ENCODE measurements around the gene TIMP2. TPM values are rescaled to one million over a fixed set of nuclear protein-coding genes. Genes with fewer than 3 reads are reported as not detected.

TIMP2 gene
- total and polyA plus RNA-seq, 2 of the 13 experiments (the other 11 are each of a cell fraction or from before 2014, with no cell fraction given) = 3.8 to 8.5 TPM

GRCh38 chr17:78970834-78971755 is 45.9 kb upstream of the TIMP2 start:
- intact Hi-C loops (cut with micrococcal nuclease; ENCODE audit: unreplicated experiment) = loop anchor here (1.0 kb wide), 1 partner anchor 106 kb away; no protein-coding TSS in a partner anchor
- Histone ChIP-seq H2AFZ (ENCODE audit: low read length) (no peak overlapping the region), H3K27me3 (ENCODE audit: control insufficient read depth in 1 of 2, insufficient read depth in 2 of 2, low read length in 2 of 2) (no peaks in the 10 kb centered on the region), H3K4me3 (replicated peaks in 1 of 3; ENCODE audit: insufficient read depth in 1 of 3, low read depth in 2 of 3, low read length in 3 of 3) (no peak overlapping the region), H3K4me2 (ENCODE audit: low read depth, low read length) (no peak overlapping the region), H3K9me3 (ENCODE audit: low read length) (no peaks in the 10 kb centered on the region), H3K79me2 (ENCODE audit: insufficient read depth, low read length) (peaks cover 3% of the 10 kb centered on the region), H4K20me1 (ENCODE audit: insufficient read depth, low read length) (peaks cover 5% of the 10 kb centered on the region; the same call in 1 of the 2 replicates), H3K36me3 (replicated peaks in 1 of 2; ENCODE audit: control insufficient read depth in 1 of 2, insufficient read depth in 2 of 2, low read length in 2 of 2) (peaks cover 7 to 35% of the 10 kb centered on the region in 2 experiments), H3K27ac (ENCODE audit: extremely low read length, insufficient read depth, low read length) (peak overlapping the region; percentile 0), H3K4me1 (ENCODE audit: insufficient read depth, low read length) (peaks cover 27% of the 10 kb centered on the region), H3K9ac (ENCODE audit: insufficient read depth, low read depth, low read length) (no peak overlapping the region)
- FAIRE-seq (peak; percentile 51), DNase-seq (ENCODE audit: low spot score) (peak; percentile 81), ATAC-seq (peak; percentile 51)
- WGBS (ENCODE audit: low lambda C conversion rate) = 74% methylated on average over 29 of the region's 33 CpGs
- CTCF ChIA-PET (ENCODE audit: low intra/inter-chr PET ratio, low total read pairs) = interaction anchor here (0.8 to 3.0 kb wide), 4 partner anchors 9 to 128 kb away, joined by 4 to 35 read pairs (median 6); partner anchors contain the start of gene LGALS3BP
- POLR2A ChIA-PET = interaction anchor here (0.7 to 5.1 kb wide), 8 partner anchors 9 to 130 kb away, joined by 3 to 25 read pairs (median 8); partner anchors contain the start of genes CANT1 and LGALS3BP
- in situ Hi-C loops (cut with HindIII; ENCODE audit: extremely low pct_ligation_motif_present, low pct_unique_long_range_greater_than_20kb) = loop anchor here (5.0 kb wide), 1 partner anchor 89 kb away; no protein-coding TSS in a partner anchor
- BruUV-seq (replicated peaks) = TSS peak; percentile 50
- TF ChIP-seq ZNF792 (CRISPR knock-in tag; IDR thresholded peaks at IDR 0.05) (0 out of 2 replicates have a peak, but pooled peaks have one; percentile 50), ZNF253 (CRISPR knock-in tag; IDR thresholded peaks at IDR 0.05; ENCODE audit: borderline replicate concordance) (0 out of 2 replicates have a peak, but pooled peaks have one; percentile 25), NR2F1 (CRISPR knock-in tag; IDR thresholded peaks at IDR 0.05) (no peak), SIN3B (IDR thresholded peaks at IDR 0.05; ENCODE audit: low read length) (no peak), GLMP (CRISPR knock-in tag; IDR thresholded peaks at IDR 0.05; ENCODE audit: borderline replicate concordance) (no peak), ZNF639 (CRISPR knock-in tag; conservative IDR thresholded peaks at IDR 0.05) (peak; percentile 63; the same call in 1 of the 2 replicates), CERS6 (CRISPR knock-in tag; IDR thresholded peaks at IDR 0.05) (no peak), ELF3 (CRISPR knock-in tag; IDR thresholded peaks at IDR 0.05) (0 out of 2 replicates have a peak, but pooled peaks have one; percentile 42), MAFK (conservative IDR thresholded peaks at IDR 0.05 in 1 of 2, IDR thresholded peaks at IDR 0.05 in 1 of 2; ENCODE audit: low read length in 2 of 2) (no peak), ZNF512B (CRISPR knock-in tag; IDR thresholded peaks at IDR 0.05; ENCODE audit: borderline replicate concordance) (no peak), ZNF275 (CRISPR knock-in tag; IDR thresholded peaks at IDR 0.05; ENCODE audit: borderline replicate concordance) (no peak), ZNF550 (CRISPR knock-in tag; IDR thresholded peaks at IDR 0.05; ENCODE audit: borderline replicate concordance) (no peak), ZNF292 (CRISPR knock-in tag; IDR thresholded peaks at IDR 0.05; ENCODE audit: borderline replicate concordance, low read depth) (no peak)
